Uterus (tissue), 4 donors: ENCODE results near the gene YJEFN3. TPM values are rescaled to one million over a fixed set of nuclear protein-coding genes. Genes with fewer than 3 reads are reported as not detected.

ENCODE experiments used
- DNase-seq, 2 donors: peaks; one replicate each; pipeline ENCODE4 v3.0.0-alpha.2; 2019 to 2020
- H3K27ac ChIP-seq, 2 donors: fragments of 200-600 bp; sonication (generic); 1 replicate in 1 of 2; 2 replicates in 1 of 2; pipeline ENCODE4 v1.5.1; 2016 to 2018
- H3K27me3 ChIP-seq, 2 donors: fragments of 200-600 bp; sonication (generic); one replicate each; pipeline ENCODE4 v1.5.1; 2018 to 2019; ENCODE audit warnings: control low read depth in 1 of 2
- H3K36me3 ChIP-seq, 2 donors: fragments of 200-600 bp; sonication (generic); one replicate each; pipeline ENCODE4 v1.5.1; 2019; ENCODE audit warnings: control low read depth in 1 of 2
- H3K4me1 ChIP-seq, 2 donors: fragments of 200-600 bp; sonication (generic); one replicate each; pipeline ENCODE4 v1.5.1; 2018 to 2019; ENCODE audit warnings: control low read depth in 1 of 2
- H3K4me3 ChIP-seq, 2 donors: fragments of 200-600 bp; sonication (generic); 1 replicate in 1 of 2; 2 replicates in 1 of 2; pipeline ENCODE4 v1.5.1; 2018 to 2019; ENCODE audit warnings: mild to moderate bottlenecking in 1 of 2
- H3K9me3 ChIP-seq, 2 donors: fragments of 200-600 bp; sonication (generic); one replicate each; pipeline ENCODE4 v1.5.1; 2019; ENCODE audit warnings: control low read depth in 1 of 2
- CTCF ChIP-seq, 4 experiments: fragments of 200-600 bp in 2 of 4; fragments of 450-650 bp in 2 of 4; sonication (generic) in 2 of 4; IDR thresholded peaks; one replicate each; pipeline ENCODE4 v1.5.1; 2016 to 2019; ENCODE audit warnings: antibody characterized with exemption in 4 of 4, mild to moderate bottlenecking in 2 of 4, moderate library complexity in 1 of 4
- POLR2A ChIP-seq, 2 donors: fragments of 450-650 bp; IDR thresholded peaks; one replicate each; pipeline ENCODE4 v1.6.1; 2016; ENCODE audit warnings: antibody characterized with exemption in 2 of 2, mild to moderate bottlenecking in 1 of 2, moderate library complexity in 1 of 2
- intact Hi-C: fragments of 100-400 bp; cut with DNase I; formaldehyde crosslinking; loops from one replicate; pipeline ENCODE4 v1.15.1; 2023; ENCODE audit warnings: low total_unique reads
- total RNA-seq, 4 donors: library from RNA; depleted of rRNA in 3 of 4; stranded (reverse); fragments of >200 nt in 3 of 4; gene quantifications; one replicate each; pipeline versions ENCODE4 v1.1.0 to v1.2.4, GENCODE V29; 2014 to 2023
- donor health status: DM: yes; HTN: yes; CAD: no.

YJEFN3 gene
- total RNA-seq, 4 donors from 2014 or later: 1.5 to 6.8 (median 2.9) TPM; not detected in 1

GRCh38 chr19:19504754-19505668, 23.7 kb upstream of the YJEFN3 start:
- no peaks in the 10 kb centered on the region for H3K9me3 ChIP-seq
- TF ChIP-seq CTCF (IDR thresholded peaks at IDR 0.05) (no peak), POLR2A (IDR thresholded peaks at IDR 0.05) (no peak)
- H3K27me3 ChIP-seq: no peaks in the 10 kb centered on the region
- no peak overlapping the region for H3K4me3 ChIP-seq
- no peak for DNase-seq
- intact Hi-C loops: no loop called here
- no peak overlapping the region for H3K27ac ChIP-seq
- H3K4me1 ChIP-seq: no peaks in the 10 kb centered on the region
- H3K36me3 ChIP-seq: no peaks in the 10 kb centered on the region

DNA sequence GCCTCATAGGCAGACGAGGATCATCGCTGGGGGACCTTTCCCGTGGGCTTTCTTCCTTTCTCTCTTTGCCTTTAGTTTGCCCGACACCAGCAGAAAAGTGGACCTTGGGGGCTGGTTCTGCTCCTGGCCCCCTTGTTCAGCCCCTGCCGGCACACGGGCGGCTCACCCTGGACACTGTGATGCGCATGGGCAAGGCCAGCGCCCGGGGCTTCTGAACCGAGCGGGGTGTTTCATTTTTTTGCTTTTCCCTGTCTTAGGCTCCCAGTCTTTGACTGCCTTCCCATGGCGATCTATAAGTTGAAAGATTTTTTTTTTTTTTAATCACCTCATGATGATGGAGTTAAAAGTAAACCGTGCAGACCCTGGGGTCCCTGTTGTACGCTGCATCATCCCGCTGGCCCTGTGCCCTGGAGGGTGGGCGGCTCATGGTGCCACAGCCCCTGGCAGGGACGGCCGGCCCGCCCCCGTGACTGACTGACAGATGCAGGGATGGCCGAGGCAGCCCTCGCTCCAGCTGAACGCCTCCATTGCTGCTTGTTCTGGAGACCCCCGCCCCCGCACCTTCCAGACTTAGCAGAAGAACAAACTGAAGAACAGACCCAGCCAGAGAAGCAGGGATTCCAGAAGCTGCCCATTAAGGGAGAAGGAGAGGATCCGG, 22.9 kb upstream of the YJEFN3 start:
- H3K36me3 ChIP-seq: no peaks in the 10 kb centered on the region
- no peak overlapping the region for H3K4me3 ChIP-seq
- H3K27me3 ChIP-seq: no peaks in the 10 kb centered on the region
- DNase-seq: no peak
- H3K4me1 ChIP-seq: no peaks in the 10 kb centered on the region
- no peak overlapping the region for H3K27ac ChIP-seq
- TF ChIP-seq CTCF (IDR thresholded peaks at IDR 0.05) (no peak), POLR2A (IDR thresholded peaks at IDR 0.05) (no peak)
- no peaks in the 10 kb centered on the region for H3K9me3 ChIP-seq
- intact Hi-C loops: no loop called here

DNA sequence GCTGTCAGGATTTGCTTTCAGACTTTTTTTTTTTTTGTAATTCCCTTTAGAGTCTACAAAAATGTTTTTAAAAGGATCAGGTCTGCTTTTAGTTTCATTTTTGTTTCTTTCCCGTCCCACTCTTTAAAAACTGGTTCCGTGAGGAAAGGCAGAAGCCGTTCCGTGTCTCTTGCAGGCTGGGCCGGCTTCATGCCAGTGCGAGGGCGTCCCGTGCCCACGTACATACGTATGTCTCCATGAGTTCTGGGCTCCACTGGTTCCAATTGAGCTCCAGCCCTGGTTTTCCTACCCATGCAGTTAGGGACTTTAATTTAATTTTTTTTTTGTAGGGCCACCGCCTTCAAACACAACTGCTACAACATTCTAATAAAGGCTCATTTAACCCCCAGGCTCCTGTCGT, 22.1 kb upstream of the YJEFN3 start:
- H3K27ac ChIP-seq: no peak overlapping the region
- H3K4me1 ChIP-seq: no peaks in the 10 kb centered on the region
- TF ChIP-seq POLR2A (IDR thresholded peaks at IDR 0.05) (no peak), CTCF (IDR thresholded peaks at IDR 0.05) (no peak)
- no peaks in the 10 kb centered on the region for H3K9me3 ChIP-seq
- intact Hi-C loops: no loop called here
- H3K27me3 ChIP-seq: no peaks in the 10 kb centered on the region
- no peaks in the 10 kb centered on the region for H3K36me3 ChIP-seq
- no peak for DNase-seq
- H3K4me3 ChIP-seq: no peak overlapping the region

GRCh38 chr19:19507354-19507753, 21.4 kb upstream of the YJEFN3 start:
- intact Hi-C loops: no loop called here
- Histone ChIP-seq H3K27ac (no peak overlapping the region), H3K36me3 (no peaks in the 10 kb centered on the region), H3K4me3 (no peak overlapping the region), H3K4me1 (no peaks in the 10 kb centered on the region), H3K27me3 (no peaks in the 10 kb centered on the region), H3K9me3 (no peaks in the 10 kb centered on the region)
- DNase-seq: no peak
- no peak for TF ChIP-seq POLR2A (IDR thresholded peaks at IDR 0.05)
- no peak for TF ChIP-seq CTCF (IDR thresholded peaks at IDR 0.05)

DNA sequence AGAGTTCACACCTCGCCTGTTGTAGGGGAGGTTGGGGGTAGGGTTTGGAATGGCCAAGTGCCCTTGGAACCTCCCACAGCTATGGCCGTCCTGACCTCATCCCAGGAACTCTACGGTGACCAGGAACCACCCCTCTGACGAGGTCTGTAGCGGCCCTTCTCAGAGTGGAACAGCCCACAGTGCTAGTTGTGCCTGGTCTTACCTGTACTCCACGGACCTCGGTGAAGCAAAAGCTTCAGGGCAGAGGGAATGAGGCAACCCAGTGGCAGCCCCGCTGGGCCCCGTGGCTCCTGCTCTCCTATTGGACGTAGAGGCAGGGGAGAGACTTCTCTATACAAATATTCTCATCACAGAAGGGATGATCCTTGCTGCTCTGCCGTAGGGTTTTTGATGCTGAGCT, 20.5 kb upstream of the YJEFN3 start:
- no peak for DNase-seq
- Histone ChIP-seq H3K27ac (no peak overlapping the region), H3K4me3 (no peak overlapping the region), H3K4me1 (no peaks in the 10 kb centered on the region), H3K27me3 (no peaks in the 10 kb centered on the region), H3K36me3 (no peaks in the 10 kb centered on the region), H3K9me3 (no peaks in the 10 kb centered on the region)
- TF ChIP-seq CTCF (IDR thresholded peaks at IDR 0.05): no peak
- no peak for TF ChIP-seq POLR2A (IDR thresholded peaks at IDR 0.05)
- intact Hi-C loops: no loop called here
